DMS153 treated with DMSO at 0.1 percent for 48 hours (cell line): ENCODE results near the gene DISC1.
"Not testable (repeated sequence)": the region's sequence is repeated elsewhere in the genome, so short reads cannot be mapped to it uniquely, and the experiment has no call there.

Experiments
- DNase-seq: peaks from one replicate; lab custom pipeline; 2025; ENCODE audit not compliant: unreplicated experiment; lab: John Stamatoyannopoulos, UW

DISC1 gene

DNA sequence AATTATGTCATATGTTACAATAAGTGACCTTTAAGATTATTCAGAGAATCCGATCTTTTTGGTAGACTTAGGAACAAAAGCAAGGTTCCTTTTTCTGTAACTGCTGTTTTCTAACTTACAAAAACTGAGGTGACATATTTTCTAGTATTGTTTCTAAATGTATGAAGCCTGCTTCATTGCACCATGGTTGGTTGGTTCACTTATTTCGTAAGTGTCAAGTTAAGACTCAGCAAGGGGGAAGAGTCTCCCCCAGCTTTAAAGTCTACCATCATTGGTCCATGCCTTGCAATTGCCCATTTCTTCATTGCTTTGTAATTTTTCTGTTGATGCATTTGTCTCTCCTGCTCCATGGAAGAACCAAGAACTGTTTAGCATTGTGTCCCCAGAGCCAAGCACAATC, 136.9 kb downstream of the DISC1 start:
- DNase-seq = no peak

DNA sequence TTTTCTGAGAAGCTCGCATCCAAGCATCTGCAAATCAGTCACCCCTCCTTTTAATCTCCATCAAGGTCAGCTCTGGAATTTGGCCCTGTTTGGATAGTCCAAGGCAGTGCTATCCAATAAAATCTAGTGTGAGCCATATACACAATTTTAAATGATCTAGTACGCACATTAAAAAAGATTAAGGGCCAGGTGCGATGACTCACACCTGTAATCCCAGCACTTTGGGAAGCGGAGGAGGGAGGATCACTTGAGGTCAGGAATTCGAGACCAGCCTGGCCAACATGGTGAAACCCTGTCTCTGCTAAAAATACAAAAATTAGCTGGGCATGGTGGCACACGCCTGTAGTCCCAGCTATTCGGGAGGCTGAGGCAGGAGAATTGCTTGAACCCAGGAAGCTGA, 139.2 kb downstream of the DISC1 start:
- DNase-seq = not testable (repeated sequence)

DNA sequence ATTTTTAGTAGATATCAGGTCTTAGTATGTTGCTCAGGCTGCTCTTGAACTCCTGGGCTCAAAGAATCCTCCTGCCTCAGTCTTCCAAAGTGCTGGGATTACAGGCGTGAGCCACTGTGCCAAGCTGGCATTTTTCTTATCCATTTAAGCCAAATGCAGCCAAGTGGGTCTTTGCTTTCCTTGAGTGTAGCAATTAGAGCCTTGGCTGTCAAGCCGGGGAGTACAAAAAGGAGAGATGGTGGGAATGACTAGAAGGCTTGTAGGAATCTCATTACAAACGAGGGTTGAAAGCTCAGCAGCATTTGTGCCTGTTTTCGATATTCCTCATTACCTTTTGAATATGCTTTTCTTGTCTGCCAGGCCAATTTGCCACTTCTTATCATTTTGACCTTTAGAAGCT, 140.9 kb downstream of the DISC1 start:
- no peak for DNase-seq

DNA sequence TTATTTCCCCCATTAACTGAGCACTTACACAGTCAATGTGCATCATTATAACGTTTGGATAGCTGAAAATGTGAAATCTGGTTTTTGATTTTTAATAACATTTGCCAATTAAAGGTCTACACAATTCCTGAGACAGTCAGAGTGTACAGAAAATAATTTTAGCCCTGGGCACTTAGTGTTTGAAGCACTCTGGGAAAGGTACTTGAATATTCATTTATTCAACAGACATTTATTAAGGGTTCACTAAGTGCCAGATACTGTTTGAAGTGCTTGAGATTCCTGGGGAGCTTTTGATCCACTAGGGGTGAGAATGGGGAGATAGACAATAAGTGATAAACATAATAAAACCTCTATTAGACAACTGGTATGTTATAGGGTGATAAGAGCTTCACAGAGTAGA, 141.8 kb downstream of the DISC1 start:
- DNase-seq = no peak

DNA sequence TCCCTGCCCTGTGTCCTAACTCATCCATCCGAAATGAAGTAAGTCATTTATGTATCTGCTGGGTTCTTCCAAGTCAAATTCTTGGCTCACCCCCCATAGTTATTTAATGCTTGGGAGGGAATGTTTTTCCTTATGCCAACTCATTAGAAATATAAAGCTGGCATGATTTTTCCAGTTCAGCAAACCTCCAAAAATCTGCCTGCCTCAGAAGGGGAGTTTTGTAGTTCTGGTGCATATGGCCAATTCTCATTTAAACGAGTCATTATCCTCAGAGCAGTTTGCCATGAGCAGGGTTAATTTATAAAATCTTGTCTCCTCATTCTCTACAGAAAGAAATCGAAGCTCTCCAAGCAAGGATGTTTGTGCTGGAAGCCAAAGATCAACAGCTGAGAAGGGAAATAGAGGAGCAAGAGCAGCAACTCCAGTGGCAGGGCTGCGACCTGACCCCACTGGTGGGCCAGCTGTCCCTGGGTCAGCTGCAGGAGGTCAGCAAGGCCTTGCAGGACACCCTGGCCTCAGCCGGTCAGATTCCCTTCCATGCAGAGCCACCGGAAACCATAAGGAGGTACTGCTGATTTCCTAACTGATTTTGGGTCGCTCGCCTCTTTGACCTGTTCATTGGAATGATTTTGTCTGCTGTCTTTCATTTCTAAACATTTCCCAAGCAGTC, 144.1 kb downstream of the DISC1 start:
- no peak for DNase-seq

DNA sequence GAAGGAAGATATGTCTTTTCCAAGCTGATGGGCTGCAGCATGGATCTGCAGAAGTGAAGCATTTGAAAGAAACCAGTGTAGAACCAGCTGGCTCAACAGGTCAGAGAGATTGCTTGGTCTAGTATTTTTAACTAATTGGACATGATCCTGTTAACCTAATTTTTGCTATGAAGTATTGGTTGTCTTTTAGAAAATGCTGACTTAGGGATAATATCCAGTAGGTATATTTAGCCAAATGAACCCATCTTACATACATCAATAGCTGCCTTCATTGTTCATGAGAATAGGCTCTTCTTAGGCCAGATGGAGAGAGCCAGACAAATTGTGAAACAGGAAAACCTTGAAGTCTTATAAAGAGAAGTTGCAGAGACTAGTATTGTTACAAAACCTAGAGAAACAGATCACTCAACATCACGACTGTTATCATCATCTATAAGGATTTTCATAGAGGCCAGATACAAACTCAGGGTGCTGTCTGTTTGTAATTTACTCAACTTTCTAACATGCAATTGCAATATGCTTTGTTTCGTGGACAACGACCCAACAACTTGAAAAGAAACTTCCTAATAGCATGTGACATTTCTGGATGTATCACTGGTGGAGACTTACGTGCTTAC, 148.2 kb downstream of the DISC1 start:
- no peak for DNase-seq

DNA sequence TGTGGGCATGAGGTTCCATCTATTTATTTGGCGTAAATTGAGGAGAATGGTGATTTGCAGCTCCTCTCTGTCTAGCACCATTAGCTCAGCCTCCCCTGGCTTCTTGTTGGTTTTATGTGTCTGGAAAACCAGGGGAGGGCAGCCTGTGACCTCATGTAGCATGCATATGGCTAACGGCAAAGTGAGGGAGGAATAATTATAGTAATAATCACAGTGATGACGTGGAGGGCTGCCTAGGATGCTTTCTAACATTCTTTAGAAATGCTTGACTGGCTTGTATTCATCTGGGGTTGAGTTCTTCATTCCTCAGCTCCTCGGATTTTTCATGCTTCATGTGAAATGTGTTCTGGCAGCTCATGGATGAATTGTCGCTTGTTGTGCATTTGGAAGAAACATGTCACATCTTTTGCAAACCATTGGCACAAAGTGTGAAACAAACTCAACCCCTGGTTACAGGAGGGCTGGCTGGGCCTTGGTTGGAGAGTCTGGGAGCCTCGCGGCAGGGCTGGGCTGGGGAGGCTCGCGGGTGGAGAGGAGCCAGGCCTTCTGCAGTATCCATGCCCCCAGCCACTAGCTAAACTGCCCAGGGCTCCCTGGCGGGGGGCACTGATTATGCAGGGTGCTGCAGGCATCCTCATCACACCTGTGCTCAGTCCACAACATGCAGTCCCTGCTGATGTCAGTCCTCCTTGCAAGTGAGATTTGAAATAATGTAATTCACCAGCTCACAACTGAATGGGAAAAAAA, 149.6 kb downstream of the DISC1 start:
- DNase-seq = no peak

DNA sequence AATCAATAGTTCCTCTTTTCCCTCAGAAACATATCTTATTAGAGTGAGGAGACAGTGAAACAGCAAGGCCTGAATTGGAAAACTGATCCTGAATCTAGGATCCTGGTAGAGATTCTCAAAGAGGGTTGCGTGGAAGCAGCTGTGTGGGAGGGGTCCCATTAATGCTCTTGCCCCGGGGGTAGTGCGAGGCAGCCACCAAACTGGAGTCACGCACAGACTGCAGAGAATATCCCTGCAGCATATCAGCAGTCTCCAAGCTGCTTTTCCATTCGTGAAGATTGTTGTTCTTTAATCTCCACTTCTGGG, 150.1 kb downstream of the DISC1 start:
- no peak for DNase-seq

DNA sequence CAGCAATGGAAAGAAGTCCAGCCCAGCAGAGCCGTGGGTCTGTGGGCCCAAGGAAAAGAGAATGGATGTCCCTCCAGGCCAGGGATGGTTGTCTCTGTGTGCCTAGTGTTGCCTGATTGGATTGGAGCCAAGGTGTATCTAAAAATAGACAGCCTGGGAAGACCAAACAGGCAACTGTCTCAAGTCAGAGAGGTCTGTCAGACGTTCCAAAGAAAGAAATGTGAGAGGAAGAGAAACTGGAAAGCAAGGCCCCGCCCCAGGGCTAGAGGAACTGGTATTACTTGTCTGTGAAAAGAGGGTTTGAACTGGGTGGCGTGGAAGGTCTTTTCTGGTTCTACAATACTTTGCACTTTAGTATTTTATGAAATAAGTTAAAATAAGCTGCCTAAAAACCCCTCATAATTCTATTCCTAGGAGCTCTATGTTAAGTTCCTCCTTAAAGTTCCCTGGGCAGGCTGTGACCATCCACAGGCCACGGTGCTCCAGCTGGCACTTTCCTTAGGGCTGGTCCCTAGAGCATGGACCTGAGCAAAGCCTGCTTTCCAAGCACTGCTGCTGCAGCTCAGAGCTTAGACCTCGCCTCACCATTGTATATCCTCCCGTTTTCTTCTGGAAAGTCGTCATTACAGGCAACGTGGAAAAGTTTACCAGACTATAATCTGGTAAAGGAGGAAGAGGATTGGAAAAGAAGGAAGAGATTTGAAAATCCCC, 151.6 kb downstream of the DISC1 start:
- DNase-seq = no peak

DNA sequence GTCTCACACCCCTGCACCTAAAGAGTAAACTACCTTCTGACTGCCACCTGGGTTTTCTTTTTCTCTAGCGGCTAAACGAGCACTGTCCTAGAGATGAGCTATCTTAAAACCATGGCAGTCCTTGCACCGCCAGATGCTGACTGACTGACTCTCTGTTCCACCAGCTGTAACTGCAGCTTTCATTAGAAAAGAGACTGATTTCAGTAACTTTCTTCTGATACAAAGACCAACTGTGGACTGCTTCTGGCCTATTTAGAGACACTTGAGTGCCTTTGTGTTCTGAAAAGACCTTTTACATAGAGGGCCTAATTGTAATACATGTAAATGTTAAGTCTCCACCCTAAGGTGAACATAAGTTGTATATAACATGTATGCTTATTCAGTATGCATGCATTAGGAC, 152.5 kb downstream of the DISC1 start:
- DNase-seq = no peak

DNA sequence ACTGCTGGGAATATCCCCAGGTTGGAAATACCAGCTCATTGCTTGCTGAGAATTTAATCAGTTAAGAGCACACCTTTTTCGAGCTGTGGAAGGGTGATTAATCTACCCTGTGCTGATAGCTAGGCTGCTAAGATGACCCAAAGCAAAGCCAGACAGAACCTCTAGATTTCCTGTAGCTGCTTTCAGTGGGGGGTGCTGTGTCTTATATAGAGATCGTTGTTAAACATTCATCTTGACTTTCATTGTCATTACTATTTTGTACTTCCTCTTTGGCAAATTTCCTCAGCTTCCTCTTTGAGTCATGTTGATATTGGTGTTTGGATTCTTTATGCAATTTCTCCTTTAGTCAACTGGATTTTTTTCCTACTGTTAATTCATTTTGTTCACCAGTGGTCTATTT, 155.3 kb downstream of the DISC1 start:
- no peak for DNase-seq

DNA sequence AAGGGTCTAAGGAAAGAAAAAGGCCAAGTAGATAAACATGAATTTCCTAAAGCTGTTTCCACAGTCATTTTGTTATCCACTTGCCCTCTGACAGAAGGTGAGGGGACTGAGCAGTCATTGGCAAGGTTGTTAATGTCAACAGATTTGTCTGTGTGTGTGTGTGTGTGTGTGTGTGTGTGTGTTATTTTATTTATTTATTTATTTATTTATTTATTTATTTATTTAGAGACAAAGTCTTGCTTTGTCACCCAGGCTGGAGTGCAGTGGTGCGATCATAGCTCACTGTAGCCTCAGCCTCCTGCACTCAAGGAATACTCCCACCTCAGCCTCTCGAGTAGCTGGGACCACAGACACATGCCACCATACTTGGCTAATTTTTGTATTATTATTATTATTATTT, 158.5 kb downstream of the DISC1 start:
- not testable (repeated sequence) for DNase-seq

DNA sequence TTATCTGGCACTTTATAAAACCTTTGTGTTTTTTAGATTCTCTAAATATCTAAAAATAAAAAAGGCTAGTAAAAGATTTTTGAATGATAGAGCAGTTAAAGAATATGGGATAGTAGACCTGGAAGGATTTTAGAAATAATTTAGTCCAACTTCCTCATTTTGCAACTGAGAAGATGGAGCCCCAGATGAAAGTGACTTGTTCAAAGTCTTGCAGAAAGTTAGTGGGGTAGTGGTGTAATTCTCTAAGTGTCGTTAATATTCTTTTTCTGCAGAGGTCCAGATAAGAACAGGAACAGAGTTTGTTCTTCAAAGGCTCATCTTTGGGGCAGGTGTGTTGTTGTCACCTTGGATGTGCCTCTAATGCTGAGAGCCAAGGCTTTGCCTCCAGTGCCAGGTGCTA, 159.5 kb downstream of the DISC1 start:
- DNase-seq = no peak

DNA sequence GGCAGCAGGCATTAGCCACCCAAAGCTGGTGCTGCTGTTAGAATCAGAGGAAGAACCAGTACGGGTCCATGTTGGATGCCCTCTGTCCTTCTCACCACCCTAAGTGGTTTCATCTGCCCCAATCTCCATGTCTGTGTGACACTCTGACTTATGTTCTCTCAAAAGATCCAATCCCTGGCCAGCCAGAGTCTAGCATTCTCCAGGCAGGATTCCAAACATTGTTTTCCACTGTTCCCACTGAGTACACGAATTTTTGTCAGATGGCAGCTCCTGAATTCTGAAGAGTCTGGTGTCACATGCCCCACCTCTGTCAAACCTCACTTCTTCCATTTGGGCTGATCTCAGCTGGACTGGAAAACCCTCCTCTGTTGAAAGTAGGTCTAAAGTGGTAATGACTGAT, 166.0 kb downstream of the DISC1 start:
- DNase-seq = no peak

DNA sequence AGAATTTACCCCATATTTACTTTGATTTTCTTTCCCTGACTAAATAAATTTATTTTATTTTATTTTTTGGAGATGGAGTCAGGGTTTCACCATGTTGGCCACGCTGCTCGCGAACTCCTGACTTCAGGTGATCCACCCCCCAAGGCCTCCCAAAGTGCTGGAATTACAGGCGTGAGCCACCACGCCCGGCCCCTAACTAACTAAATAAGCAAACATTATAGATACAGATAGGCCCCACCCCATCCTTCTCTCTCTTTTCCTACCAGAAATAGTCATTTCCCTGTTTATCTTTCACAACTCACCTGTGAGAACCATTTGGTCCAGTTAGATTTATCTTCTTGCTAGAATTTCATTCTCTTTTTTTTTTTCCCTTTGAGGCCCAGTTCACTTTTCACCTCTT, 167.3 kb downstream of the DISC1 start:
- no peak for DNase-seq

DNA sequence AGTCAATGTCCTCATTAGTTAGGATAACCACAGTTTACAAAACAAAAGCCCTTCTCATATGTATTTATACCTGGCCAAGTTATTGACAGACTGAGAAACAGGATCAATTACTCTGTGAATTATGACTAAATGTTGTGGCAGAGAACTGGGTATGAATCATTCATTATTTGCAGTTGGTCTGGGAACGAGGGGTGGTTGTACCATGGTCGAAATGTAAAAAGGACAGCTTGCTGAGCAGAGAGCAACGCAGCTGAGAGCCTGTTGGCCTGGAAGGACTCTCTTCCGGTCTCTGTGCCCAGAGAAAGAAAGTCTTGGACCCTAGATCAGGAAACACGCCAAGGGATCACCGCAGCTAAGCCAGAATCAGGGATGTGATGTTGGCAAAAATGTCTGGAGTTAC, 169.6 kb downstream of the DISC1 start:
- DNase-seq = no peak

DNA sequence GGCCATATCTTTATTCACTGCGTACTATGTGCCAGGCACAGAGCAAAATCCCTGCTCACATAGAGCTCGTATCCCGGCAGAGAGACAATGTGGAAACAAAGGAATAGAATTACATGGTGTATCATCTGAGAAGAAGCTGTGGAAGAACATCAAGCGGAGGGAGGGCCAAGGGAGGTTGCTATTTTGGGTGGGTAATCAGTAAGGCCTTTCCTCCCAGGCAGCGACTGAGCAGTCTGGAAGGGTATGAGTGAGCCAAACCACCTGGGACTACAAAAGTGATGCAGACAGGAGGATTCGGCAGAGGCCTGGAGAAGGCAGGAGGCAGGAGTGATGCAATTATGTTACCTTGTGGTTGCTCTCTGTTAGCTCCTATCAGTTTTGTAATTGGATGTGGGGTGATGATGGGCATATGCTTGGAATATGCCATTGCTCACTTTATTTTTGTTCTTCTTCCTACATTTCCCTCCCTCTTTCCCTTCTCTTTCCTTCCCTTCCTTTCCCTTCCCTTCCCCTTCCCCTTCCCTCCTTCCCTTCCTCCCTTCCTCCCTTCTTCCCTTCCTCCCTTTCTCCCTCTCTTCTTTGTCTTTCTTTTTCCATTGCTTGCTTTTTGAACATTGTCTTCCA, 172.9 kb downstream of the DISC1 start:
- no peak for DNase-seq

DNA sequence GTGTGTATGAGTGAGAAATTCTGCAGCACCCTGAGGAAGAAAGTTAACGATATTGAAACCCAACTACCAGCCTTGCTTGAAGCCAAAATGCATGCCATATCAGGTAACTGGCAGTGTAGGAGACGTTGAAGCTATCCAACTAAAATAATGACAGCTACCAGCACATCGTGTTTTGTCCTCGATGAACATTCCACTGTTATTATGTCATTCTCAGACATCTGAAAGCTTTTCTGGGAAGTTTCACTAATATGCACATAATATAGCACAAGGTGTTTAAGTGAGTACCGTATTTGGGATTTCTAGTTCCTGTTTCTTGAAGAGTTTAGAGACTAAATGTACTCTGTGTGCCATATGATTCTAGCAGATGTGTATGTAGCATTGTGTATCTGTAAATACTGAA, 173.5 kb downstream of the DISC1 start:
- DNase-seq = no peak

DNA sequence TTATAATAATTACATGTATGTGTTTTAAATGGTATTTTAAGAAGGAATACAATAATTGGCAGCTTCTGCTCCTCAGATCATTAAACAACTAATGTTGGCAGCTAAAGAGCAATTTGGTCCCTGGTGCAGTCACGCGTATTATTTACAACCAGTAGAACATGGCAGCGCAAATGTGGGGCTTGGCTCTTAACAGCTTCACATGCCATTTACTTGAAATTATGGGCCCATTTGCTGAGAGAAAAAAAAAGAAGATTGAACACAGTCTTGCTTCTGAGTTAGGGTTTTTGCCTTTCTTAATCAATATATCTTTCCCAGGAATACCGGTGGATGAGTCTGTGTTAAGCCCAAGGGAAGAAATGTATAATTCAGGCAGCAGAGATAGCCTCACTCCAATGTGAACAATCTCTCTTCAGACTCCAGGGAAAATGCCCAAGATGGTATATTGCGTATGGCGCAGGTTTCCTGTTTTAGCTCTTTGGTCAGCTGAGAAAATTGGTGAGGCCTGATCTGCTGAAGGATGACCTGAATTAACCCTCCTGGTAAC, 174.5 kb downstream of the DISC1 start:
- no peak for DNase-seq

DNA sequence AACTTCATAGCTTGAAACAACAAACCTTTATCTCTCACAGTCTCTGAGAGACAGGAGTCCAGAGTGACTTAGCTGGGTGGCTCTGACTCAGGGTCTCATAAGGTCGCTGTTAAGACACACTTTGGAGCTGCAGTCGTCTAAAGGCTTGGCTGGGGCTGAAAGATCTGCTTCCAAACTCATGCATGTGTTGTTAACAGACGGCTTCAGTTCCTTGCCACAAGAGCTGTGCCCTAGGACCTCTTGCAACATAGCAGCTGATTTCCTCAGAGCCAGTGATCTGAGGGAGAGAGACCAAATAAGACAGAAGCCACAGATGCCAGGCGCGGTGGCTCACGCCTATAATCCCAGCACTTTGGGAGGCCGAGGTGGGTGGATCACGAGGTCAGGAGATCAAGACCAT, 176.8 kb downstream of the DISC1 start:
- DNase-seq = no peak
